ENCODE data around the gene POC1A. TPM values are rescaled to one million over a fixed set of nuclear protein-coding genes. Genes with fewer than 3 reads are reported as not detected.
A peak's percentile ranks its signal among the peaks of the same experiment; 100 is the strongest.

The POC1A gene
- total RNA-seq, 1 experiment from 2014 or later = 29.0 TPM

GRCh38 chr3:52167240-52167639, 13.0 kb upstream of the POC1A start:
- H4K91ac ChIP-seq (ENCODE audit: insufficient read length, low read depth, low read length) = no peak overlapping the region
- H2BK12ac ChIP-seq (ENCODE audit: insufficient read length, low read depth, low read length) = peak overlapping the region; percentile 2
- H2BK120ac ChIP-seq (ENCODE audit: low read depth, low read length, poor library complexity, severe bottlenecking) = no peak overlapping the region
- peaks cover 2 to 18% (median 6%) of the 10 kb centered on the region in 3 experiments; a peak in 2 of 7 replicates for H3K36me3 Mint-ChIP-seq (ENCODE audit: insufficient read depth in 1 of 3, low read depth in 3 of 3)
- no peaks in the 10 kb centered on the region for H3K27me3 ChIP-seq (ENCODE audit: insufficient read depth, low read length)
- no peak overlapping the region for H3K18ac ChIP-seq (ENCODE audit: insufficient read length, low read depth, low read length)
- peak; percentile 81 for DNase-seq
- no peaks in the 10 kb centered on the region for H3K79me2 ChIP-seq (ENCODE audit: insufficient read depth, low read length)
- H2BK15ac ChIP-seq (ENCODE audit: low read depth, low read length) = no peak overlapping the region
- H3K9ac ChIP-seq (ENCODE audit: extremely low read depth, insufficient read length, low read length) = no peak overlapping the region
- TF ChIP-seq CTCF (conservative IDR thresholded peaks at IDR 0.05) = no peak
- peak overlapping the region; percentile 16 for H3K4me2 ChIP-seq (ENCODE audit: insufficient read depth, insufficient read length, low read length)
- no peak overlapping the region for H2BK20ac ChIP-seq (ENCODE audit: low read depth, low read length, poor library complexity, severe bottlenecking)
- H3K27ac Mint-ChIP-seq = peak overlapping the region in 2 of 3 experiments; percentile 75 to 80; a peak in 5 of 7 replicates
- H2AK5ac ChIP-seq (ENCODE audit: insufficient read length, low read length) = no peak overlapping the region
- no peak overlapping the region; a peak in 1 of 5 replicates for H3K4me3 Mint-ChIP-seq
- no peak overlapping the region for H2BK5ac ChIP-seq (ENCODE audit: insufficient read length, low read length)
- peak overlapping the region; percentile 7; the same call in 1 of the 2 replicates for H3K14ac ChIP-seq (ENCODE audit: insufficient read depth, low read length)
- peaks cover 20 to 24% of the 10 kb centered on the region in 2 experiments for H3K9me3 Mint-ChIP-seq
- no peak overlapping the region for H3K23ac ChIP-seq (ENCODE audit: insufficient read length, low read depth, low read length)
- WGBS (ENCODE audit: extremely low coverage, insufficient read length, low lambda C conversion rate) = no CpG with 5 or more reads among the region's 9 CpGs
- H2AFZ ChIP-seq (ENCODE audit: low read length) = no peak overlapping the region
- no peaks in the 10 kb centered on the region for H3K23me2 ChIP-seq (ENCODE audit: insufficient read length, low read depth, low read length, poor library complexity, severe bottlenecking)
- H3K4me1 ChIP-seq (ENCODE audit: insufficient read depth, low read length) = peaks cover 4% of the 10 kb centered on the region; the same call in 1 of the 2 replicates
- no peak overlapping the region for H4K8ac ChIP-seq (replicated peaks; ENCODE audit: insufficient read length, low read depth, low read length)
- no peaks in the 10 kb centered on the region for H3K79me1 ChIP-seq (ENCODE audit: insufficient read depth, low read depth, low read length, poor library complexity, severe bottlenecking)
- H4K20me1 ChIP-seq (ENCODE audit: control insufficient read depth, insufficient read depth, insufficient read length) = no peaks in the 10 kb centered on the region
- no peaks in the 10 kb centered on the region for H3K9me3 ChIP-seq (ENCODE audit: control insufficient read depth, low read depth, low read length)
- no peaks in the 10 kb centered on the region for H3K27me3 Mint-ChIP-seq (ENCODE audit: low read depth)
- no peak overlapping the region for H3K56ac ChIP-seq (ENCODE audit: insufficient read length, low read depth, low read length)
- no peak overlapping the region for H3K4ac ChIP-seq (ENCODE audit: low read depth, low read length)
- no peak overlapping the region for H3T11ph ChIP-seq (ENCODE audit: low read length)
- H3K4me1 Mint-ChIP-seq = peaks cover 26 to 33% of the 10 kb centered on the region in 2 experiments
- no peak overlapping the region for H4K5ac ChIP-seq (ENCODE audit: insufficient read length, low read depth, low read length)
- H3K27ac ChIP-seq (ENCODE audit: insufficient read length, low read depth, low read length) = no peak overlapping the region

All from H9 (cell line).